SK-MEL-5 (cell line): ENCODE measurements around the gene RYR2. TPM values are rescaled to one million over a fixed set of nuclear protein-coding genes. Genes with fewer than 3 reads are reported as not detected.
"Not testable (repeated sequence)": the region's sequence is repeated elsewhere in the genome, so short reads cannot be mapped to it uniquely, and the experiment has no call there.

Source experiments
- DNase-seq: peaks from one replicate; pipeline ENCODE4 v3.0.0-alpha.2; 2016; ENCODE audit warnings: low read depth, low spot score
- in situ Hi-C: cut with HindIII; loops from 2 replicates; pipeline ENCODE4 v1.10.0; 2016; ENCODE audit warnings: low sequenced_read_pairs, high pct_unique_total_duplicates, low pct_unique_long_range_greater_than_20kb
- total RNA-seq: library from RNA; depleted of rRNA; stranded (reverse); fragments of >200 nt; shearing (Covaris generic); gene quantifications from 2 replicates; pipeline ENCODE4 v1.2.3, GENCODE V29; 2014

RYR2 gene
- total RNA-seq, 1 experiment from 2014 or later = 0.29 TPM

DNA sequence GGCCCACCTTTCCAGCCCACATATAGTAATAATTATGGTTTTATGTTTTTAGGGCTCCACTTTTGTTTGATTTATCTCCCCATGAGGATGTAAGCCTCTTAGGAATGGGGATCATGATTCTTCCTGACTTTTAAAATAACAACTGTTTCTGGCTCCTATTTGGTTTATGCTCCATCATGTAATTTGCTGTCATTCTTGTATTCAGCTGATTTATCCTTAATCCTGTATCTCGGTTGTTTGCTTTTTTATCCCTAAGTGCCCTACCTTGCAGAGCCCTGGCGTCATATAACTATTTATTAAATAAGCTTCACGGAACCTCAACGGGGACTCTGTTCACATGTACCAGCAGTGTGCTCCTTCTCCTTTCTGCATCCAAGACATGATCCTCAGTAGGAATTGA, 70.7 kb downstream of the RYR2 start:
- no peak for DNase-seq
- in situ Hi-C loops = no loop called here

GRCh38 chr1:237115035-237115434, 73.1 kb downstream of the RYR2 start:
- DNase-seq = peak; percentile 18
- in situ Hi-C loops = no loop called here

GRCh38 chr1:237119091-237119490, 77.1 kb downstream of the RYR2 start:
- no peak for DNase-seq
- in situ Hi-C loops = no loop called here

DNA sequence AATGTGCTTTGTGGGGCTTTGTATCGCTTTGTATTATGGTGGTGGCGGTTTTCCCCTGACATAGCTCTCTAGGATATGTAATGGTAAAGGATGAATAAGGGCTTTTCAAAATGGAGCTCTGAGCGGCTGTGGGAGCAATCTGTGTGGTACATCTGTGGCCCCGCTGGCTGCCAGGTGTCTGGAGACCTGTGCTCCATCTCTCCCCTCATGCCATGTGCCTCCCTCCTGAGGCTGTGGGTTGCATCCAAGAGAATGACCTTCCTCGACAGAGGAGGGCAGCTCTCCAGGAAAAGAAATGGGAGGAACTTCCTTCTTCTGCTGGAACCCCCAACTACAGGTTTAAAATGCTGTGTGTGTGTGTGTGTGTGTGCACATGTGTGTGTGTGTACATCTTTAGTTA, 78.7 kb downstream of the RYR2 start:
- in situ Hi-C loops = no loop called here
- no peak for DNase-seq

DNA sequence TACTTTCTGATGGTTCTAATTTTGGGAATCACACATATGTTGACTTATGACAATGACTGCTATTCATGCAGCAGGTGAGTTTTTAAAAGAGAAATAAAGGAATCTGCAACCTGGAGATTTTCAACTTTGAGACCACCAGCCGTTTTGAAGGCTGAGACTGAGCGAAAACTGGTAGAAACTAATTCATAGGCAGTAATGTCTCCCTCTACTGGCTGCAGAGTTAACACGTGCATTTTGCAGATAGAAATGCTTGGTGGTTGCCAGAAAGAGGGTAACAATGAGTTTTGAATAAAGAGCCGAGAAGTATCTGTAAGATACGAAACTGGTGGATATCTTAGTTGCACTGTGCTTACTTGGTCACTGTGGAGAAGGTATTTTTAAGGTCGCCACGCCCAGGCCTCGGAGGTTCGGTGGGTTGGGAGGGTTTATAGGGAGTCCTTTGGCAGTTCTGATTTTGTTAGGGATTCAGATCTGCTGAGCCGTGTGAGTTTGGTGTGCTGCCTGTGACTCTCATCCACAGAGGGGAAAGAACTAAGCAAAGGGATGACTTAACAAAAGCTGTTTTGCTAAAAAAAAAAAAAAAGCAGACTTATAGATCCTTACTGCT, 83.0 kb downstream of the RYR2 start:
- in situ Hi-C loops = no loop called here
- DNase-seq = peak; percentile 50

DNA sequence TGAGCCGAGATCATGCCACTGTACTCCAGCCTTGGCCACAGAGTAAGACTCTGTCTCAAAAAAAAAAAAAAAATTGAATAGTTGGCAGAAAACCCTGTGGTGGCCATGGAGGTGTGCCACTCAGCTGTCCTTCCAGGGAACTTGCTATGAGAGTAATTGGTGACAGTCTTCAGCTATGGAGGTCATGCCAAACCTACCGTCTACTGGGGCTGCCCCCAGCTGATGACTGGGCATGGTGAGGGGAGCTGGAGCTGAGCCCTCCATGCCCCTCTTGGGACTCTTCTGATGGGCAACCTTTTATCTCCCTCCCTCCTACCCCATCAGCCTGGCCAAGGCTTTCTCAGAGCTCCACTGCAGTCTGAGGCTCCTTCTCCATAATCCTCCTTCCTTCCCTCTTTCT, 84.2 kb downstream of the RYR2 start:
- in situ Hi-C loops = no loop called here
- DNase-seq = no peak

GRCh38 chr1:237127301-237127700, 85.3 kb downstream of the RYR2 start:
- DNase-seq, in situ Hi-C loops: not testable (repeated sequence)

DNA sequence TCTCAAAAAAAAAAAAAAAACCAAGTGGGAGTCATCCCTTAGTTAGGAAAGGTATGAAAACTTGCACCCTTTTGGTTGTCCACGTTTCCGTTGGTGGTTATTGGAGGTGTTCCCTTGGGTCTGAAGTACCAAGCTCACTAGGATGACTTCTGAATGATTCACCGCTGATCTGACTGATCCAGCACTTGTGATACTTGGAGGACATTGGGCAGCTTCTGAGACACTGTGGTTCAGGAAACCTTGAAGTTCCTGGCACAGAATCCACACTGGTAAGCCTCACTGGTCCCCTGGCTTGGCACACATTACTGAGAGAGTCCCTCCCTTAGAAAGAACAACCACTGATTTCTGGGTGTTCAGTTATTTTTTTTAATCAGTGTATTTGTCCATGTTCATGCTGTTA, 91.9 kb downstream of the RYR2 start:
- DNase-seq = no peak
- in situ Hi-C loops = no loop called here

DNA sequence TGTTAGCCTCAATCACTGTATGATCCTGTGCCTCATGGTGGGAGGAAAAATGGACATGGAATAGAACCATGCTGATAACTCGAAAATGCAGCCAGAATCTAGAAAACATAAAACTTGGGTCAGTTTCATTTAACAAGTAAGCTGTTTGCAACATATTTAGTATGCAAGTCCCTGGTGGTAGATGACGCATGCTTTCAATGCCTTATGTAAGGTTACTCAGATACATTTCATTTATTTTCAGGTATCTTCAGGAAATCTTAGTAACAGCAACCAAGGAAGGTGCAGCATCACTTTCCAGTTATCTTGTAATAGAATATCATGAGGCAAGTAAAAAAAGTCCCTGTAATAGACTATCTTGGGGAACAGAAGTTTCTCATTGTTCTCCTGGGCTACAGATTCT, 92.9 kb downstream of the RYR2 start:
- DNase-seq = no peak
- in situ Hi-C loops = no loop called here

DNA sequence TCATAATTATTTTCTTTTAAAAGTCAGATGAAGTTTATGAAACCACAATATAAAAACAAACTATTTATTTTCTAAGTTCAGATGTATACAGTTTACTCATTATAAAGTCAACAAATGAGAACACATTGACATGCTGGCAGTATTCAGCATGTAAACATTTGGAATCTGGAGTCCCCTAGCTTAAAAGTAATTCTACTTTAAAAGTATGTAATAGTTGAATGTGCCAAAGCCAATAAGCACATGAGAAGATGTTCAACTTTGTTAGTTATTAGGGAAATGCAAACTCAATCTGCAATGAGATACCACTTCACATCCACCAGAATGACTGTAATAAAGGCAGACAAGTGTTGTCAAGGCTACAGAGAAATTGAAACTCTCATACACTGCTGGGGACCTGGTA, 96.6 kb downstream of the RYR2 start:
- in situ Hi-C loops = no loop called here
- DNase-seq = no peak

DNA sequence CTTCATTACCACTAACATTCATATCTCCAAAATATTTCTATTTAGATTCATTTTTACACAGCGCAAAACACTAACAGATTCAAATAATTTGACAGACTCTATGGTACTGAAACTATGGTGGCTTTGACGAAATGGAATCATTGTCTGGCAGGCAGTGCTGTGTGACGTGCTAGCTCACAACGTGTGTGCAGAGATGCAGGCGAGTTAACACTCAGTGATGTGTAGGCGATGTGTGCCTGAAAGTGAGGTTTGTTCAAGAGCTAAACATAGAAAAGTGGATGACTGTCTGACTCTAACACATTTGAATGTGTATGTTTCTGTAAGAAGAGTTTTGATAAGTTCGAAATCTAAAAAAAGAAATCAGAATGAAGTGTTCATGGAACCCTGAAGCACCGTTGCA, 97.7 kb downstream of the RYR2 start:
- in situ Hi-C loops = no loop called here
- DNase-seq = no peak

DNA sequence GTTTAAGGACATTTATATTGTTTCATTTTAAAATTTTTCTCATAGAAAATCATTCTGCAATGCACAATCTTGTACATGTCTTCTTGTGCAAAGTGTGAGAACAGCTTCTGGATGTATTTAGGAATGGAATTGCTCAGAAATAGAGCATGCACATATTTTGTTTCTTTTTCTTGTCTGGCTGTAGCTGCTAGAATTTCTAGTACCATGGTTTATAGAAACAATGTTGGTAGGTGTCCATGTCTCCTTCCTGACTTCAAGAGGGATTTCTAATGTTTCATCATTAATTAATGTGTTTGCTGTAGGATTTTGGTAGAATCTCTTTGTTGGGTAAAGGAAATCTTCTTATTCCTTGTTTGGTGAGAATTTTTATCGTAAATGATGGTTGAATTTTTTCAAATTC, 99.0 kb downstream of the RYR2 start:
- in situ Hi-C loops = no loop called here
- DNase-seq = no peak

GRCh38 chr1:237141502-237141901, 99.5 kb downstream of the RYR2 start:
- DNase-seq = no peak
- in situ Hi-C loops = no loop called here

- DNase-seq = no peak
- in situ Hi-C loops = no loop called here
Observed at GRCh38 chr1:237145379-237146135, 103.6 kb downstream of the RYR2 start.

- in situ Hi-C loops = no loop called here
Observed at GRCh38 chr1:237146241-237146640, 104.3 kb downstream of the RYR2 start.

GRCh38 chr1:237149857-237150256, 107.9 kb downstream of the RYR2 start:
- no peak for DNase-seq
- in situ Hi-C loops = no loop called here

More at GRCh38 chr1:237146241-237146640, 104.3 kb downstream of the RYR2 start:
- no peak for DNase-seq

DNA sequence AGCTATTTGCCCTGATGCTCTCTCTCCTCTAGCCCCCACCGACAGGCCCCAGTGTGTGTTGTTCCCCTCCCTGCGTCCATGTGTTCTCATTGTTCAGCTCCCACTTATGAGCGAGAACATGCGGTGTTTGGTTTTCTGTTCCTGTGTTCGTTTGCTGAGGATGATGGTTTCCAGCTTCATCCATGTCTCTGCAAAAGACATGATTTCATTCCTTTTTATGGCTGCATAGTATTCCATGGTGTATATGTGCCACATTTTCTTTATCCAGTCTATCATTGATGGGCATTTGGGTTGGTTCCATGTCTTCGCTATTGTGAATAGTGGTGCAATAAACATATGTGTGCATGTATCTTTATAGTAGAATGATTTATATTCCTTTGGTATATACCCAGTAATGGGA, 110.0 kb downstream of the RYR2 start:
- in situ Hi-C loops, DNase-seq: not testable (repeated sequence)

GRCh38 chr1:237152506-237153335, 110.7 kb downstream of the RYR2 start:
- no peak for DNase-seq
- in situ Hi-C loops = no loop called here

GRCh38 chr1:237154157-237154556, 112.2 kb downstream of the RYR2 start:
- in situ Hi-C loops = no loop called here
- DNase-seq = no peak
